Caki2 (cell line): ENCODE measurements around the gene PPM1B. TPM values are rescaled to one million over a fixed set of nuclear protein-coding genes. Genes with fewer than 3 reads are reported as not detected.
A peak's percentile ranks its signal among the peaks of the same experiment; 100 is the strongest.
"Not testable (repeated sequence)": the region's sequence is repeated elsewhere in the genome, so short reads cannot be mapped to it uniquely, and the experiment has no call there.

Source experiments
- DNase-seq: peaks from one replicate; pipeline ENCODE4 v3.0.0-alpha.2; 2015; ENCODE audit warnings: low read depth
- in situ Hi-C: cut with HindIII; loops from 2 replicates; pipeline ENCODE4 v1.10.0; 2016; ENCODE audit warnings: low sequenced_read_pairs, low pct_unique_long_range_greater_than_20kb, mixed read lengths
- total RNA-seq: library from RNA; depleted of rRNA; stranded (reverse); fragments of >200 nt; shearing (Covaris generic); gene quantifications from 2 replicates; pipeline ENCODE4 v1.2.3, GENCODE V29; 2014; ENCODE audit warnings: low replicate concordance; rRNA removed

The PPM1B gene
- total RNA-seq = 22.5 and 35.2 TPM in 2 replicates

GRCh38 chr2:44168681-44169154 is at the start of gene PPM1B:
PPM1B (plus strand) TSS chr2:44168875; CDS start chr2:44201200, 32,325 bp downstream.
- in situ Hi-C loops = no loop called here

GRCh38 chr2:44119878-44120277 is 48.8 kb upstream of the PPM1B start:
- DNase-seq = no peak
- in situ Hi-C loops = no loop called here

More at GRCh38 chr2:44168681-44169154, at the start of gene PPM1B:
- DNase-seq = no peak

GRCh38 chr2:44120428-44120827 is 48.2 kb upstream of the PPM1B start:
- no peak for DNase-seq
- in situ Hi-C loops = no loop called here

- no peak for DNase-seq
- in situ Hi-C loops = no loop called here
These were observed 46.8 kb upstream of the PPM1B start for GRCh38 chr2:44121899-44122298.

- no peak for DNase-seq
- in situ Hi-C loops = no loop called here
These were observed 44.2 kb upstream of the PPM1B start for GRCh38 chr2:44124500-44124899.

- in situ Hi-C loops = no loop called here
- DNase-seq = no peak
These were observed 42.4 kb upstream of the PPM1B start for GRCh38 chr2:44126106-44126797.

- in situ Hi-C loops = no loop called here
- DNase-seq = no peak
These were observed 38.2 kb upstream of the PPM1B start for GRCh38 chr2:44130441-44130840.

- in situ Hi-C loops = no loop called here
- no peak for DNase-seq
These were observed 37.5 kb upstream of the PPM1B start for GRCh38 chr2:44131177-44131576.

GRCh38 chr2:44133602-44134001 is 35.1 kb upstream of the PPM1B start:
- DNase-seq, in situ Hi-C loops: not testable (repeated sequence)

GRCh38 chr2:44134848-44135247 is 33.8 kb upstream of the PPM1B start:
- no peak for DNase-seq
- in situ Hi-C loops = no loop called here

GRCh38 chr2:44135296-44135695 is 33.4 kb upstream of the PPM1B start:
- no peak for DNase-seq
- in situ Hi-C loops = no loop called here

- in situ Hi-C loops = no loop called here
- DNase-seq = no peak
These were observed 32.9 kb upstream of the PPM1B start for GRCh38 chr2:44135771-44136170.

- DNase-seq = peak; percentile 49
- in situ Hi-C loops = no loop called here
These were observed 32.4 kb upstream of the PPM1B start for GRCh38 chr2:44136252-44136651.

- no peak for DNase-seq
- in situ Hi-C loops = no loop called here
These were observed 31.6 kb upstream of the PPM1B start for GRCh38 chr2:44137048-44137447.

- in situ Hi-C loops = no loop called here
- no peak for DNase-seq
These were observed 30.7 kb upstream of the PPM1B start for GRCh38 chr2:44137872-44138551.

- DNase-seq = no peak
- in situ Hi-C loops = no loop called here
These were observed 28.9 kb upstream of the PPM1B start for GRCh38 chr2:44139741-44140140.

- no peak for DNase-seq
- in situ Hi-C loops = no loop called here
These were observed 26.4 kb upstream of the PPM1B start for GRCh38 chr2:44142306-44142705.

- in situ Hi-C loops = no loop called here
- DNase-seq = no peak
These were observed 25.0 kb upstream of the PPM1B start for GRCh38 chr2:44143701-44144100.

- no peak for DNase-seq
- in situ Hi-C loops = no loop called here
These were observed 19.7 kb upstream of the PPM1B start for GRCh38 chr2:44148999-44149398.

- in situ Hi-C loops = no loop called here
- no peak for DNase-seq
These were observed 18.2 kb upstream of the PPM1B start for GRCh38 chr2:44150473-44150872.
